Adipocyte (in vitro differentiated cells): ENCODE data around the gene ROPN1B.
A peak's percentile ranks its signal among the peaks of the same experiment; 100 is the strongest.
"Not testable (repeated sequence)": the region's sequence is repeated elsewhere in the genome, so short reads cannot be mapped to it uniquely, and the experiment has no call there.

Source experiments
- DNase-seq: peaks from one replicate; pipeline ENCODE4 v3.0.0-alpha.2; 2015; ENCODE audit warnings: low read depth
- H3K27me3 ChIP-seq: replicated peaks from 2 replicates; pipeline ENCODE4 v1.7.0; 2013; ENCODE audit warnings: mild to moderate bottlenecking, low read length, moderate library complexity; ENCODE audit not compliant: control insufficient read depth, insufficient read depth
- H3K36me3 ChIP-seq: 2 replicates; pipeline ENCODE4 v1.7.0; 2013; ENCODE audit warnings: low read length, mild to moderate bottlenecking, moderate library complexity; ENCODE audit not compliant: control insufficient read depth, insufficient read depth, severe bottlenecking
- H3K4me1 ChIP-seq: 2 replicates; pipeline ENCODE4 v1.7.0; 2013; ENCODE audit warnings: mild to moderate bottlenecking, low read length, moderate library complexity; ENCODE audit not compliant: control insufficient read depth, insufficient read depth
- H3K4me3 ChIP-seq: 2 replicates; pipeline ENCODE4 v1.7.0; 2013; ENCODE audit warnings: mild to moderate bottlenecking, low read length, moderate library complexity
- H3K9ac ChIP-seq: 2 replicates; pipeline ENCODE4 v1.7.0; 2013; ENCODE audit warnings: mild to moderate bottlenecking, low read length, moderate library complexity
- H3K9me3 ChIP-seq: 2 replicates; pipeline ENCODE4 v1.7.0; 2013; ENCODE audit warnings: mild to moderate bottlenecking, low read length, moderate library complexity; ENCODE audit not compliant: control insufficient read depth

Gene ROPN1B

GRCh38 chr3:125959317-125960065 is 9.5 kb upstream of the ROPN1B start:
- H3K27me3 ChIP-seq, result peaks cover 33% of the 10 kb centered on the region
- no peaks in the 10 kb centered on the region for H3K36me3 ChIP-seq
- no peak overlapping the region for H3K4me3 ChIP-seq
- H3K4me1 ChIP-seq, result no peaks in the 10 kb centered on the region
- no peak for DNase-seq
- H3K9ac ChIP-seq, result no peak overlapping the region
- peaks cover 11% of the 10 kb centered on the region for H3K9me3 ChIP-seq

GRCh38 chr3:125960066-125960424 is 8.9 kb upstream of the ROPN1B start:
- H3K4me3 ChIP-seq, result no peak overlapping the region

DNA sequence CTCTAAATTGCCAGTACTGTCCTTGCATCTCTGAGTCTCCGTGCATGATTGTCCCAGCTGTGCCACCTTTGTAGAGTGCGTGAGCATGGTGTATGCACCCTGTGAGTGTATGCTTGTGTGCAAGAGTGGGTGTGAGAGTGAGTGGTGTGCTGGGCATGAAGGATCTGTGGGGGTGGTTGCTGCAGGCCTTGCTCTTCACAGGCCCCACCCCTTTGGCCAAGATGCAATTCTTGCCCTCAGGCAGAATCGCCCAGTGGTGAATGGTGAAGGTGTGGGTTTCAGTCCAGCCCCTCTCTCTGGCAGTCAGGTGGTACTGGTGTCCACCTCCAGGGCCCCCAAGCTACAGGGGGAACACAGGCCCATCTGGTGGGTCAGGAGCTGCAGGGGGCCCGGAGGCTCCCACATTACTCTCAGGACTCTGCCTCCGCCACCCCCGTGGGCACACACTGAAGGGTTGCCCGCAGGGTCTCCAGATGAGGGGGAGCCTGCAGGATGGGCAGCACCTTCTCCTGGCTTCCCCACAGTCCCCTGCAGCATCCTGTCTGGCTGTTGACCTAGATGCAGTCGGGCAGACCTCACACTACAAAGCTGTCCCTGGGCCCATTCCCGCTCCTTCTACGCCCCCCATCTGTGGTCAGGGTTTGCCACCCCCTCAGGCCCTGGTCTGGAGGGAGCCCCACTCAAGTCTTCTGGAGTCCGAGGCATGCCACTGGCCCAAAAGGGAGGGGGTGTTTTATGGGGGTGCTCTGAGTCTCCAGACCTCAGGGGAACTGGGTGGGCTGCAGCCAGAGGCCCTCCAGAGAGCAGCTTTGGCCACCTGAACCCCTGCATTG is 8.3 kb upstream of the ROPN1B start:
- no peaks in the 10 kb centered on the region for H3K4me1 ChIP-seq
- no peak for DNase-seq
- no peak overlapping the region for H3K9ac ChIP-seq
- peaks cover 32% of the 10 kb centered on the region for H3K27me3 ChIP-seq
- no peak overlapping the region for H3K4me3 ChIP-seq
- H3K9me3 ChIP-seq, result peaks cover 17% of the 10 kb centered on the region
- no peaks in the 10 kb centered on the region for H3K36me3 ChIP-seq

More at GRCh38 chr3:125960066-125960424, 8.9 kb upstream of the ROPN1B start:
- H3K36me3 ChIP-seq, result no peaks in the 10 kb centered on the region
- H3K9ac ChIP-seq, result no peak overlapping the region
- DNase-seq, result no peak
- H3K27me3 ChIP-seq, result peaks cover 32% of the 10 kb centered on the region
- H3K4me1 ChIP-seq, result no peaks in the 10 kb centered on the region
- H3K9me3 ChIP-seq, result peaks cover 17% of the 10 kb centered on the region

DNA sequence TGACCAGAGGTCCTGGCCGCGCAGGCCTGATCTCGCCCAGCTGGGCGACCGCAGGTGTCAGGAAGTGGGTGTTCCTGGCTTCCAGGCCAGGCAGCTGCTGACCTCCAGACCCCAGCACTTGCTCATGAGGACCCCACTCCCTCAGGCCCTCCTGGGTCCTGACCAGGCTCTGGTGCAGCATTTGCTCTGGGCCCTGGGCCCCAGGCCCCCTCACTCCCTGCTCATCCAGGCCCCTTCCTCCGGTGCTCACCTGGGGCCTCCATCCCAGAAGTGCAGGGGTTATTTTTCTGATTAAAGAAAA is 7.7 kb upstream of the ROPN1B start:
- H3K9ac ChIP-seq, result no peak overlapping the region
- H3K4me3 ChIP-seq, result no peak overlapping the region
- no peaks in the 10 kb centered on the region for H3K36me3 ChIP-seq
- H3K9me3 ChIP-seq, result peaks cover 17% of the 10 kb centered on the region
- peaks cover 32% of the 10 kb centered on the region for H3K27me3 ChIP-seq
- no peak for DNase-seq
- no peaks in the 10 kb centered on the region for H3K4me1 ChIP-seq

DNA sequence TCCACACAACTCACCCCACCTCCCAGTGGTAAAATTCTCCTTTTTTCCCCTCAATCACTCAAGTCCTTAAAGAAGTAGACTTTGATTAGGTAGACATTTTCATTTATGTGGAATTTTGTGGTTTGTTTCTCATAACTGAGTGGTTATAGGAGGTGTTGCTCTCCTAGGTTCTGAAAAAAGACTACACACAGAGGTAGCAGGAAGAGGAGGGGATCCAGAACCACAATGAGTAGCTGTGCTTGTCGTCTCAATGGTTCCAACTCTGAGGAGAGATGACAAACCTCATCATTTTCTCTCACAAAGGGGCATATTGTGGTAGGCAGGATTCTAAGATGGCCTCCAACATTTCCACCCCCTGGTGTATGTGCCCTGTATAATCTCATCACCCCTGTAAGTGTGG is 5.1 kb upstream of the ROPN1B start:
- not testable (repeated sequence) for H3K4me3 ChIP-seq, H3K36me3 ChIP-seq, DNase-seq, H3K4me1 ChIP-seq, H3K9ac ChIP-seq
- Histone ChIP-seq H3K27me3 (peaks cover 38% of the 10 kb centered on the region), H3K9me3 (peaks cover 17% of the 10 kb centered on the region)

GRCh38 chr3:125965505-125965904 is 3.5 kb upstream of the ROPN1B start:
- DNase-seq, result no peak
- peaks cover 38% of the 10 kb centered on the region for H3K27me3 ChIP-seq

DNA sequence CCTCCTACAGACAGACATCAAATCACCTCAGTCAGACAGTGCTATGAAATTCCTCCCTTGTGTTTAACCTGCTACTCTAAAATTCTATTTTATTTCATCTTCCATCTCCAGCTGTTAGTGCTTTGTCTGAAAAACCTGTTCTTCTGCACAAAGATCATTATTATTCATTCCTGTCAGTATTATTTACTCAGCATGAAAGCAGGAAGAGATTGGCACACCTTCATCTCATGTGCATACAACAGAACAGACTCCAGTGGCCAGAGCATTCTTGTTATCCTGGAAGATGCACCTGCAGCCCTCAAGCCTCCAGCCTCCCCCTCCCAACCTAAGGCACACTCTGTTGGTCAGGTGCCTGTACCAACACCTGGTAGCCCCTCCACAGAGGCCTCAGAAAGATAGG is 1.8 kb upstream of the ROPN1B start:
- Histone ChIP-seq H3K9me3 (peaks cover 17% of the 10 kb centered on the region), H3K4me3 (no peak overlapping the region), H3K4me1 (peaks cover 2% of the 10 kb centered on the region), H3K9ac (no peak overlapping the region), H3K27me3 (peaks cover 46% of the 10 kb centered on the region), H3K36me3 (no peaks in the 10 kb centered on the region)
- DNase-seq, result no peak

More at GRCh38 chr3:125965505-125965904, 3.5 kb upstream of the ROPN1B start:
- peaks cover 17% of the 10 kb centered on the region for H3K9me3 ChIP-seq
- H3K36me3 ChIP-seq, result no peaks in the 10 kb centered on the region
- H3K9ac ChIP-seq, result no peak overlapping the region
- H3K4me3 ChIP-seq, result no peak overlapping the region
- H3K4me1 ChIP-seq, result no peaks in the 10 kb centered on the region

GRCh38 chr3:125968121-125968520 is 857 bp upstream of the ROPN1B start:
- H3K4me3 ChIP-seq, DNase-seq, H3K9ac ChIP-seq, H3K4me1 ChIP-seq, H3K36me3 ChIP-seq: not testable (repeated sequence)
- Histone ChIP-seq H3K9me3 (peaks cover 17% of the 10 kb centered on the region), H3K27me3 (peaks cover 44% of the 10 kb centered on the region)

DNA sequence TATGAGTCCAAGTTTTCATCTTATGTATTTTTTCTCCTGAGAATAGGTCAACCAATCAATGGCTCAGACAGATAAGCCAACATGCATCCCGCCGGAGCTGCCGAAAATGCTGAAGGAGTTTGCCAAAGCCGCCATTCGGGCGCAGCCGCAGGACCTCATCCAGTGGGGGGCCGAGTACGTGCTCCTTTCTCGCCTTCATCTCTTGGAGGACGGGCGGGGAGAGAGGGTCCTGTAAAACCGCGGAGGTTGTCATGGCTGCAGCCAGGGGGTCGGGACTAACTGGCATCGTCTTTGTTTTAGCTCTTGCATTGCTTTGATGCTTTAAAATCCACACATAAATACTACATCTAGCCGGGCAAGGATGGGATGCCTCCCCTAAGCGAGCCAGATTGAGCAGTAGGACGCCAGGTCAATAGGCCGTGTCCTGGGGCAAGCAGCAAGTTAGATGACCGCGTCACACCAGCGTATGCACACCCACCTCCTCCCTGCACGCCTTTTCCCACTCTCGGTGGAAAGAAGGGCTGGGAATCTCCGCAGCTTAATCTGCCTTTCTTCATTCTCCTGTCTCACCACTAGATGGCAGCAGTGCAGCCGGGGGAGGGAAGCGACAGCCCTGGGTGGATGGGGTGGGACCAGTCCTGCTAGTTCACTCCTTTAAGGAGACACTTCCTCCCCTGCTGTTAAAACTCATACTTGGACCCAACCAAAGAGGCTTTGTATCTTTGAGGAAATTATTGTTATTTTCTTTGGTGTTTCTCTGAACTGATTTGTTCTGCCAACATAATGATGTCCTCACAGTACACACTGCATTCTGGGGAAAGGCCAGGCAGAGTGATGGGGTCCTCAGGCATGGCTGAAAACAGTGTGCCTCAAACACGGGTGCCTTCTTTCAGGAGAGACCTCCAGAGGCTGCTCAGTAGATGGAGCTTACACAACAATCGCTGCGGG is 3.3 kb downstream of the ROPN1B start:
- DNase-seq, result peak; percentile 64
- not testable (repeated sequence) for H3K9me3 ChIP-seq, H3K36me3 ChIP-seq
- Histone ChIP-seq H3K4me3 (peak overlapping the region; percentile 71), H3K4me1 (peaks cover 14% of the 10 kb centered on the region), H3K27me3 (peaks cover 16% of the 10 kb centered on the region), H3K9ac (peak overlapping the region; percentile 5)

- Histone ChIP-seq H3K4me1 (peaks cover 14% of the 10 kb centered on the region), H3K27me3 (peaks cover 13% of the 10 kb centered on the region), H3K4me3 (peak overlapping the region; percentile 17)
- not testable (repeated sequence) for H3K36me3 ChIP-seq, H3K9me3 ChIP-seq, DNase-seq, H3K9ac ChIP-seq
Observed at GRCh38 chr3:125975245-125976002, 6.4 kb downstream of the ROPN1B start.
